HepG2 (cell line): Measurements from ENCODE around the gene FAM131C. TPM values are rescaled to one million over a fixed set of nuclear protein-coding genes. Genes with fewer than 3 reads are reported as not detected.
A peak's percentile ranks its signal among the peaks of the same experiment; 100 is the strongest.

Source experiments
- HES4 ChIP-seq: sonication (generic); formaldehyde crosslinking; IDR thresholded peaks from 2 replicates; pipeline ENCODE4 v1.9.0; 2021; ENCODE audit warnings: mild to moderate bottlenecking, missing genetic modification reagents, borderline replicate concordance
- KDM5B ChIP-seq: sonication (generic); formaldehyde crosslinking; IDR thresholded peaks from 2 replicates; pipeline ENCODE4 v1.4.0; 2020; ENCODE audit warnings: missing genetic modification reagents, mild to moderate bottlenecking, borderline replicate concordance
- KLF6 ChIP-seq: IDR thresholded peaks from 2 replicates; pipeline ENCODE4 v1.8.0; 2016; ENCODE audit warnings: missing biosample characterization, missing genetic modification reagents
- MAFF ChIP-seq: IDR thresholded peaks from 2 replicates; pipeline ENCODE4 v1.6.1; 2011; ENCODE audit warnings: low read depth, low read length, improper control_type of control experiment
- MIER2 ChIP-seq: IDR thresholded peaks from 2 replicates; pipeline ENCODE4 v1.6.1; 2016; ENCODE audit warnings: missing biosample characterization, missing genetic modification reagents
- MTF2 ChIP-seq: sonication (generic); formaldehyde crosslinking; IDR thresholded peaks from 2 replicates; pipeline ENCODE4 v1.5.0; 2020; ENCODE audit warnings: missing genetic modification reagents, borderline replicate concordance
- NR2F2 ChIP-seq: IDR thresholded peaks from 2 replicates; pipeline ENCODE4 v1.6.1; 2012; ENCODE audit warnings: low read depth, inconsistent platforms, borderline replicate concordance
- PHF20 ChIP-seq: sonication (generic); formaldehyde crosslinking; IDR thresholded peaks from 2 replicates; pipeline ENCODE4 v1.5.0; 2020; ENCODE audit warnings: mild to moderate bottlenecking, missing genetic modification reagents
- SIN3B ChIP-seq: fragments of 150-350 bp; IDR thresholded peaks from 2 replicates; pipeline ENCODE4 v1.6.1; 2014; ENCODE audit warnings: low read length
- SRSF9 ChIP-seq: fragments of 200-400 bp; formaldehyde crosslinking; IDR thresholded peaks from 2 replicates; pipeline ENCODE4 v1.6.1; 2018; ENCODE audit warnings: borderline replicate concordance, mild to moderate bottlenecking, low read depth, low read length; ENCODE audit not compliant: insufficient read depth, poor library complexity, severe bottlenecking
- TARDBP ChIP-seq: sonication (generic); formaldehyde crosslinking; IDR thresholded peaks from 2 replicates; pipeline ENCODE4 v1.8.0; 2022; ENCODE audit warnings: mild to moderate bottlenecking, missing genetic modification reagents
- TBX2 ChIP-seq: sonication (generic); formaldehyde crosslinking; IDR thresholded peaks from 2 replicates; pipeline ENCODE4 v1.5.0; 2020; ENCODE audit warnings: missing genetic modification reagents, mild to moderate bottlenecking, borderline replicate concordance
- TOPORS ChIP-seq: sonication (generic); formaldehyde crosslinking; IDR thresholded peaks from 2 replicates; pipeline ENCODE4 v1.8.0; 2023; ENCODE audit warnings: mild to moderate bottlenecking, missing genetic modification reagents
- WIZ ChIP-seq: sonication (generic); formaldehyde crosslinking; IDR thresholded peaks from 2 replicates; pipeline ENCODE4 v1.5.1; 2020; ENCODE audit warnings: mild to moderate bottlenecking, missing genetic modification reagents
- ZFP41 ChIP-seq: sonication (generic); formaldehyde crosslinking; IDR thresholded peaks from 2 replicates; pipeline ENCODE4 v1.4.0; 2020; ENCODE audit warnings: mild to moderate bottlenecking, missing genetic modification reagents, borderline replicate concordance
- ZNF121 ChIP-seq: sonication (generic); formaldehyde crosslinking; IDR thresholded peaks from 2 replicates; pipeline ENCODE4 v1.5.0; 2020; ENCODE audit warnings: mild to moderate bottlenecking, missing genetic modification reagents
- ZNF205 ChIP-seq: IDR thresholded peaks from 2 replicates; pipeline ENCODE4 v1.6.1; 2018; ENCODE audit warnings: missing biosample characterization, missing genetic modification reagents
- ZNF317 ChIP-seq: sonication (generic); formaldehyde crosslinking; IDR thresholded peaks from 2 replicates; pipeline ENCODE4 v1.5.0; 2020; ENCODE audit warnings: mild to moderate bottlenecking, missing genetic modification reagents
- ZNF430 ChIP-seq: sonication (generic); formaldehyde crosslinking; IDR thresholded peaks from 2 replicates; pipeline ENCODE4 v1.9.0; 2021; ENCODE audit warnings: mild to moderate bottlenecking, missing genetic modification reagents
- ZNF670 ChIP-seq: sonication (generic); formaldehyde crosslinking; IDR thresholded peaks from 2 replicates; pipeline ENCODE4 v1.8.0; 2022; ENCODE audit warnings: mild to moderate bottlenecking, missing genetic modification reagents, borderline replicate concordance
- polyA plus RNA-seq, 8 experiments: library from polyadenylated mRNA; depleted of rRNA in 3 of 8; stranded (reverse) in 7 of 8; unstranded in 1 of 8; fragments of >200 nt; fragmentation: Illumina TruSeq in 4 of 8; extraction: Trizol in 4 of 8; gene quantifications; 2 replicates each; pipeline versions ENCODE4 v1.2.1 to v1.2.3, GENCODE V29; 2011 to 2016; ENCODE audit warnings: low read depth in 4 of 8, missing spikeins in 1 of 8, mixed read lengths in 1 of 8; ENCODE audit not compliant: insufficient read depth in 1 of 8
- total RNA-seq, 5 experiments: library from RNA; depleted of rRNA; stranded (reverse); fragments of >200 nt; fragmentation: Illumina TruSeq; extraction: Trizol; gene quantifications; 2 replicates each; pipeline ENCODE4 v1.2.3, GENCODE V29; 2016; ENCODE audit warnings: low read depth in 1 of 5
- TF ChIP-seq, protein P1 (sequence below): sonication (generic); formaldehyde crosslinking; IDR thresholded peaks from 2 replicates; pipeline ENCODE4 v1.4.0; 2020; ENCODE audit warnings: missing genetic modification reagents
- TF ChIP-seq, protein P2 (sequence below): sonication (generic); formaldehyde crosslinking; IDR thresholded peaks from 2 replicates; pipeline ENCODE4 v1.8.1; 2023; ENCODE audit warnings: mild to moderate bottlenecking, missing genetic modification reagents
- TF ChIP-seq, protein P3 (sequence below): sonication (generic); formaldehyde crosslinking; IDR thresholded peaks from 2 replicates; pipeline ENCODE4 v1.8.1; 2023; ENCODE audit warnings: mild to moderate bottlenecking, missing genetic modification reagents, borderline replicate concordance
- TF ChIP-seq, protein P4 (sequence below): IDR thresholded peaks from 2 replicates; pipeline ENCODE4 v1.6.1; 2016; ENCODE audit warnings: mild to moderate bottlenecking
- TF ChIP-seq, protein P5 (sequence below): sonication (generic); formaldehyde crosslinking; IDR thresholded peaks from 2 replicates; pipeline ENCODE4 v1.4.0; 2020; ENCODE audit warnings: mild to moderate bottlenecking, missing genetic modification reagents

The FAM131C gene
- total and polyA plus RNA-seq, 2 of the 13 experiments (the other 11 are each of a cell fraction or from before 2014, with no cell fraction given), result 0.07 TPM; not detected in 1

DNA sequence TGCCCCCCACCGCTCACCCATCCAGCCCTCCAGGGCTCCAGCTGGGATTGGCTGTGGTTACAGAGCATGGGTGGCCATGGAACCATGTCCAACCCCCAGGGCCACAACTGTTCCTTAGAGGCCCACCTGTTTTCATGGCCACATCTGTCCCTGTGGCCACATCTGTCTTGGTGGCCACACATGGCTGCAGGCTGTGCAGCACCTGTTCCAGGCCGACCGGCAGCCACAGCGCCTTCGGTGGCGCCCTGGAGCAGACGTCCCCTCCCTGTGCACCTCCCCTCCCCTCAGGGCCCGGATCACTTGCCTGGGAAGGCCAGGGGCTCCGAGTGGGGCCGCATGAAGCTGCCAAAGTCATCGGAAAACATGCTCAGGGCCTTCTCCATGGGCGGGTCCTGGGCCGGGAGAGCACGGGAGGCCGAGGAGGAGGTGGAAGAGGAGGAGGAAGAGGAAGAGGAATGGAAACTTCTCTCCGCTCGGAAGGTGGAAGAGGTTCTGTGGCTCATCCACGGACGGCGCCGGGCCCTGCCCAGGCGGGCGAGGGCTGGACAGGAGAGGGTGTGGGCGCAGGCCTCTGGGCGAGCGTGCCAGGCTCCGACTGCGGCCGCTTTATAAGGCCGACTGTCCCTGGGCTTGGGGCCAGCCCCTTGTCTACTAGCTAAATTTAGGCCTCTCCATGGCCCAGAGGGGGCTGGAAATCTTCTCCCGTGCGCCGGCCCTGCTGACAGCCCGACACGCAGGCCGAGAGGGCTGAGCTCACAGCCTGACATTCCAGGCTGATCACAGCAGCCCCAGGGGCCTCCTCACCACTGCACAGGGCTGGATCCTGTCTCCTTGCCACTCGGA, 55.8 kb downstream of the FAM131C start, which contains the start of gene HSPB7 (continued):
- no peak for TF ChIP-seq ZNF121 (CRISPR knock-in tag)
- TF ChIP-seq, protein P1, sequence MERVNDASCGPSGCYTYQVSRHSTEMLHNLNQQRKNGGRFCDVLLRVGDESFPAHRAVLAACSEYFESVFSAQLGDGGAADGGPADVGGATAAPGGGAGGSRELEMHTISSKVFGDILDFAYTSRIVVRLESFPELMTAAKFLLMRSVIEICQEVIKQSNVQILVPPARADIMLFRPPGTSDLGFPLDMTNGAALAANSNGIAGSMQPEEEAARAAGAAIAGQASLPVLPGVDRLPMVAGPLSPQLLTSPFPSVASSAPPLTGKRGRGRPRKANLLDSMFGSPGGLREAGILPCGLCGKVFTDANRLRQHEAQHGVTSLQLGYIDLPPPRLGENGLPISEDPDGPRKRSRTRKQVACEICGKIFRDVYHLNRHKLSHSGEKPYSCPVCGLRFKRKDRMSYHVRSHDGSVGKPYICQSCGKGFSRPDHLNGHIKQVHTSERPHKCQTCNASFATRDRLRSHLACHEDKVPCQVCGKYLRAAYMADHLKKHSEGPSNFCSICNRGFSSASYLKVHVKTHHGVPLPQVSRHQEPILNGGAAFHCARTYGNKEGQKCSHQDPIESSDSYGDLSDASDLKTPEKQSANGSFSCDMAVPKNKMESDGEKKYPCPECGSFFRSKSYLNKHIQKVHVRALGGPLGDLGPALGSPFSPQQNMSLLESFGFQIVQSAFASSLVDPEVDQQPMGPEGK (CRISPR knock-in tag), result peak; percentile 65
- TF ChIP-seq ZNF430, result no peak
- TF ChIP-seq, protein P2, sequence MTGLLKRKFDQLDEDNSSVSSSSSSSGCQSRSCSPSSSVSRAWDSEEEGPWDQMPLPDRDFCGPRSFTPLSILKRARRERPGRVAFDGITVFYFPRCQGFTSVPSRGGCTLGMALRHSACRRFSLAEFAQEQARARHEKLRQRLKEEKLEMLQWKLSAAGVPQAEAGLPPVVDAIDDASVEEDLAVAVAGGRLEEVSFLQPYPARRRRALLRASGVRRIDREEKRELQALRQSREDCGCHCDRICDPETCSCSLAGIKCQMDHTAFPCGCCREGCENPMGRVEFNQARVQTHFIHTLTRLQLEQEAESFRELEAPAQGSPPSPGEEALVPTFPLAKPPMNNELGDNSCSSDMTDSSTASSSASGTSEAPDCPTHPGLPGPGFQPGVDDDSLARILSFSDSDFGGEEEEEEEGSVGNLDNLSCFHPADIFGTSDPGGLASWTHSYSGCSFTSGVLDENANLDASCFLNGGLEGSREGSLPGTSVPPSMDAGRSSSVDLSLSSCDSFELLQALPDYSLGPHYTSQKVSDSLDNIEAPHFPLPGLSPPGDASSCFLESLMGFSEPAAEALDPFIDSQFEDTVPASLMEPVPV (CRISPR knock-in tag), result 0 out of 2 replicates have a peak, but pooled peaks have one; percentile 24
- TF ChIP-seq ZNF670 (CRISPR knock-in tag), result peak; percentile 25; the same call in 1 of the 2 replicates
- TF ChIP-seq ZFP41 (CRISPR knock-in tag), result no peak
- TF ChIP-seq, protein P3, sequence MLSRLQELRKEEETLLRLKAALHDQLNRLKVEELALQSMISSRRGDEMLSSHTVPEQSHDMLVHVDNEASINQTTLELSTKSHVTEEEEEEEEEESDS (CRISPR knock-in tag), result no peak
- 0 out of 2 replicates have a peak, but pooled peaks have one; percentile 42 for TF ChIP-seq KDM5B (CRISPR knock-in tag)
- TF ChIP-seq MTF2 (CRISPR knock-in tag), result 0 out of 2 replicates have a peak, but pooled peaks have one; percentile 47
- no peak for TF ChIP-seq PHF20
- TF ChIP-seq WIZ, result no peak
- no peak for TF ChIP-seq MIER2
- TF ChIP-seq, protein P4, sequence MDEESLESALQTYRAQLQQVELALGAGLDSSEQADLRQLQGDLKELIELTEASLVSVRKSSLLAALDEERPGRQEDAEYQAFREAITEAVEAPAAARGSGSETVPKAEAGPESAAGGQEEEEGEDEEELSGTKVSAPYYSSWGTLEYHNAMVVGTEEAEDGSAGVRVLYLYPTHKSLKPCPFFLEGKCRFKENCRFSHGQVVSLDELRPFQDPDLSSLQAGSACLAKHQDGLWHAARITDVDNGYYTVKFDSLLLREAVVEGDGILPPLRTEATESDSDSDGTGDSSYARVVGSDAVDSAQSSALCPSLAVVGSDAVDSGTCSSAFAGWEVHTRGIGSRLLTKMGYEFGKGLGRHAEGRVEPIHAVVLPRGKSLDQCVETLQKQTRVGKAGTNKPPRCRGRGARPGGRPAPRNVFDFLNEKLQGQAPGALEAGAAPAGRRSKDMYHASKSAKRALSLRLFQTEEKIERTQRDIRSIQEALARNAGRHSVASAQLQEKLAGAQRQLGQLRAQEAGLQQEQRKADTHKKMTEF (CRISPR knock-in tag), result peak; percentile 45; the same call in 1 of the 2 replicates
- TF ChIP-seq MAFF, result no peak
- 0 out of 2 replicates have a peak, but pooled peaks have one; percentile 27 for TF ChIP-seq ZNF205 (CRISPR knock-in tag)
- TF ChIP-seq ZNF317 (CRISPR knock-in tag), result no peak
- no peak for TF ChIP-seq NR2F2
- TF ChIP-seq HES4 (CRISPR knock-in tag), result no peak
- TF ChIP-seq TARDBP (CRISPR knock-in tag), result 0 out of 2 replicates have a peak, but pooled peaks have one; percentile 12
- no peak for TF ChIP-seq TBX2
- no peak for TF ChIP-seq KLF6
- TF ChIP-seq SRSF9, result no peak
- TF ChIP-seq, protein P5, sequence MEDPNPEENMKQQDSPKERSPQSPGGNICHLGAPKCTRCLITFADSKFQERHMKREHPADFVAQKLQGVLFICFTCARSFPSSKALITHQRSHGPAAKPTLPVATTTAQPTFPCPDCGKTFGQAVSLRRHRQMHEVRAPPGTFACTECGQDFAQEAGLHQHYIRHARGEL (CRISPR knock-in tag), result no peak
- no peak for TF ChIP-seq TOPORS (CRISPR knock-in tag)
- TF ChIP-seq SIN3B, result no peak
